GM19043 (cell line): Measurements from ENCODE around the gene NSF.

Source experiments
- ATAC-seq: cut with Tn5 transposase; IDR thresholded peaks from one replicate; pipeline ENCODE4 v1.9.1; 2021; ENCODE audit warnings: low read depth; ENCODE audit not compliant: unreplicated experiment

The NSF gene

GRCh38 chr17:46793541-46793940, 203.1 kb downstream of the NSF start:
- no peak for ATAC-seq

- no peak for ATAC-seq
Measured at GRCh38 chr17:46794318-46794717, 203.8 kb downstream of the NSF start.

- ATAC-seq = no peak
Measured at GRCh38 chr17:46795379-46795952, 205.0 kb downstream of the NSF start.

DNA sequence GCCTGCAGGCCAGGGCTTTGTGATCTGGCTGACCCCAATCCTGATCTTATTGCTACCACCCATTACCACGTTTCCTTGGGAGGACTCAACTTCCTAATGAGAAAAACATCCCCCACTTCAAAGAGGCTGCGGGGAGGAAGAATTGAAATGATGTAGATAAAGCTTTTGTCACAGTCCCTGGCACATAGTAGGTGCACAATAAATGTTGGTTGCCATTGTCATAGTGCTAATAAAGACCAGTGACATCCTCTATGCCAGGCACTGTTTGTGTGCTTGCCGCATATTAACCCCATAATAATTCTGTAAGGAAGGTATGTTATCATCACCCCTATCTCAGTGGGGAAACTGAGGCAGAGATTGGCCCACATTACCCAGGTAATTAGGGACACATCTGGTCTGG, 205.6 kb downstream of the NSF start:
- ATAC-seq = no peak

DNA sequence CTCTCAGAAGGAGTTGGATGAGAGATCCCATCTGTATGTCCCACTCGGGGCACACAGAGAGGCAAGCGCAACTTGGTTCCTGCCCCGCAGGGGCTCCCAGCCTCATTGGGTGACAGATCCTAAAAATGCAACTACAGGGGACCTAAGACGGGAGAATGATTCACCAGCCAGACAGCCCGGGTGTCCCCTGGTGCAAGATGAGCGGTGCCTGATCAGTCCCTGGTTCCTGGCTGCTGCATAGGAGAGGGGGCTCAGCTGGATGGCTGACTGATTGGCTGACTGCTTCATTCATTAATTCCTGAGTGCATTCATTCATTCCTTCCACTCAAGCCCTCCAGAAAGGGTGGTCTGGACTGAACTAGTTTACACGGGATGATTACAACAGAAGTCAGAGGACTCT, 206.1 kb downstream of the NSF start:
- ATAC-seq = no peak

DNA sequence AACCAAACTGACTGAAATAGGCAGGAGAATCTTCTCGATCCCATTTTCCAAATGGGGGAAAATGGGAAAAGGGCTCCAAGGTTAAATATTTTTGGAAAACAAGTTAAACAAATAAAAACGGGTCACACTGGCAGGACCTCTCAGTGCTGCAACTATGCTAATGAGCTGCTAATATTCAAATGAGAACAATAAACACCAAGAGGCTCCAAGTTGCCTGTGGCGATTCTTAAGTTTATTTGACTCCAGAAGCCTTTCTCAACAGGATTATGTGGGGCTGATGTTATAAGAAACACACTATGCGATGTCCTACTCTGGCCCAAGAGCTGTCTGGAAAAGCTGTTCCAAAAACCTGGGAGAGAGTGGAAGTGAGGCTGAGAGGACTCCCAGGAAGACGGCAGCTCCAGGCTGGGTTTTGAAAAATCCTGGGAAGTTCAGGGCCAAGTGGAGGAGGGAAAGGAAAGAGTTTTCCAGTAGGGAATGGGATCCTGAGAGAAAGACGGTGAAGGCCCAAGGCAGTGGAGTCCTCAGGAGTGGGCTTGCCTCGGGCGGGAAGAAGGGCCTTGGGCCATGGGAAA, 206.6 kb downstream of the NSF start:
- ATAC-seq = no peak

DNA sequence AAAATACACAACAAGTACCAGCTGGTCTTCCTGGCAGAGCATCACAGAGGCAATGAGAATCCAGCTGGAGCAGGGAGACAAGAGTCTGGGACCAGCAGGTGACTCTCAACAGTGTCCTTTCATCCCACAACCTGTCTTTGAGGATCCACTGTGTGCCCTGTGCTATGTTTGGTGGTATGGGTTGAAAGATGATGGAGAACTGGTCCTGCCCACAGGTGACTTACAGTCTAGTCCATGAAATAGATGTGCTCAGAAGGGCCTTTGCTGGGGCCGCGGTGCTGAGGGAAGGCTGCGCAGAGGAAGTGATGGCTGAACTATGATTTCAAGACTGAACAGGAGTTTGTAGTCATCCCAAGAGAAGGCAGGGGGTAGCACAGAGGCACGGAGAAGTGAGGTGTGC, 210.1 kb downstream of the NSF start:
- no peak for ATAC-seq

GRCh38 chr17:46802800-46803199, 212.3 kb downstream of the NSF start:
- no peak for ATAC-seq

- ATAC-seq = no peak
Measured at GRCh38 chr17:46803544-46803943, 213.1 kb downstream of the NSF start.

- ATAC-seq = no peak
Measured at GRCh38 chr17:46805771-46806170, 215.3 kb downstream of the NSF start.
